ENCODE results near the gene GPBP1L1. TPM values are rescaled to one million over a fixed set of nuclear protein-coding genes. Genes with fewer than 3 reads are reported as not detected.

GPBP1L1 gene
- total and polyA plus RNA-seq, 2 of the 13 experiments (the other 11 are each of a cell fraction or from before 2014, with no cell fraction given): 45.9 to 86.1 TPM

GRCh38 chr1:45623972-45624371, 62.4 kb downstream of the GPBP1L1 start, which contains the start of gene CCDC17 (continued):
- TF ChIP-seq ZFX (CRISPR knock-in tag; IDR thresholded peaks at IDR 0.05; ENCODE audit: low read depth) (no peak), EEA1 (CRISPR knock-in tag; IDR thresholded peaks at IDR 0.05; ENCODE audit: borderline replicate concordance) (no peak)

GRCh38 chr1:45622524-45623394, 63.6 kb downstream of the GPBP1L1 start:
- no peak for FAIRE-seq
- ATAC-seq: no peak
- no TSS peak for BruUV-seq (replicated peaks)
- ChIA-PET CTCF (ENCODE audit: low intra/inter-chr PET ratio, low total read pairs) (no interaction called here), POLR2A (interaction anchor here (1.5 kb wide), 1 partner anchor 64 kb away, joined by 4 read pairs; no protein-coding TSS in a partner anchor)
- Histone ChIP-seq H3K79me2 (ENCODE audit: insufficient read depth, low read length) (no peaks in the 10 kb centered on the region), H3K27ac (ENCODE audit: extremely low read length, insufficient read depth, low read length) (no peak overlapping the region), H4K20me1 (ENCODE audit: insufficient read depth, low read length) (no peaks in the 10 kb centered on the region; the same call in 1 of the 2 replicates), H2AFZ (ENCODE audit: low read length) (no peak overlapping the region), H3K4me2 (ENCODE audit: low read depth, low read length) (no peak overlapping the region), H3K4me1 (ENCODE audit: insufficient read depth, low read length) (peaks cover 11% of the 10 kb centered on the region), H3K36me3 (replicated peaks in 1 of 2; ENCODE audit: control insufficient read depth in 1 of 2, insufficient read depth in 2 of 2, low read length in 2 of 2) (peaks cover 1 to 15% of the 10 kb centered on the region in 2 experiments; a peak in 4 of 5 replicates), H3K4me3 (replicated peaks in 1 of 3; ENCODE audit: insufficient read depth in 1 of 3, low read depth in 2 of 3, low read length in 3 of 3) (no peak overlapping the region), H3K27me3 (ENCODE audit: control insufficient read depth in 1 of 2, insufficient read depth in 2 of 2, low read length in 2 of 2) (no peaks in the 10 kb centered on the region), H3K9me3 (ENCODE audit: low read length) (no peaks in the 10 kb centered on the region), H3K9ac (ENCODE audit: insufficient read depth, low read depth, low read length) (no peak overlapping the region)
- intact Hi-C loops (cut with micrococcal nuclease; ENCODE audit: unreplicated experiment) (no loop called here), in situ Hi-C loops (cut with HindIII; ENCODE audit: extremely low pct_ligation_motif_present, low pct_unique_long_range_greater_than_20kb) (no loop called here)
- WGBS (ENCODE audit: low lambda C conversion rate): 97% methylated on average over 71 of the region's 78 CpGs
- no peak for DNase-seq (ENCODE audit: low spot score)
- no peak for TF ChIP-seq FLYWCH1 (CRISPR knock-in tag; IDR thresholded peaks at IDR 0.05)
- 0 out of 2 replicates have a peak, but pooled peaks have one; percentile 41 for TF ChIP-seq SSRP1 (CRISPR knock-in tag; IDR thresholded peaks at IDR 0.05)
- TF ChIP-seq RBM39 (IDR thresholded peaks at IDR 0.05; ENCODE audit: low read depth, low read length, poor library complexity, severe bottlenecking): peak; percentile 36
- TF ChIP-seq ZNF629 (CRISPR knock-in tag; conservative IDR thresholded peaks at IDR 0.05): no peak
- no peak for TF ChIP-seq FOSL1 (CRISPR knock-in tag; IDR thresholded peaks at IDR 0.05; ENCODE audit: borderline replicate concordance)
- TF ChIP-seq THAP8 (CRISPR knock-in tag; IDR thresholded peaks at IDR 0.05; ENCODE audit: borderline replicate concordance): no peak
- no peak for TF ChIP-seq KLF11 (CRISPR knock-in tag; IDR thresholded peaks at IDR 0.05)
- TF ChIP-seq MIXL1 (CRISPR knock-in tag; IDR thresholded peaks at IDR 0.05): no peak
- TF ChIP-seq PPARG (CRISPR knock-in tag; conservative IDR thresholded peaks at IDR 0.05): no peak
- TF ChIP-seq AFF4 (CRISPR knock-in tag; IDR thresholded peaks at IDR 0.05): no peak
- TF ChIP-seq ZNF652 (CRISPR knock-in tag; IDR thresholded peaks at IDR 0.05; ENCODE audit: borderline replicate concordance, low read depth): no peak
- TF ChIP-seq AGO2 (optimal IDR thresholded peaks at IDR 0.05; ENCODE audit: low read depth, low read length): peak; percentile 95
- TF ChIP-seq ZNF501 (CRISPR knock-in tag; IDR thresholded peaks at IDR 0.05): no peak
- no peak for TF ChIP-seq HDAC1 (CRISPR knock-in tag; IDR thresholded peaks at IDR 0.05)
- no peak for TF ChIP-seq CCAR2 (optimal IDR thresholded peaks at IDR 0.05; ENCODE audit: low read depth, low read length)
- TF ChIP-seq MTA3 (CRISPR knock-in tag; IDR thresholded peaks at IDR 0.05): no peak
- no peak for TF ChIP-seq ZNF580 (CRISPR knock-in tag; IDR thresholded peaks at IDR 0.05; ENCODE audit: borderline replicate concordance, low read depth)
- TF ChIP-seq ZNF777 (CRISPR knock-in tag; IDR thresholded peaks at IDR 0.05): no peak
